GM21723 (cell line): Measurements from ENCODE around the gene UMODL1.
A peak's percentile ranks its signal among the peaks of the same experiment; 100 is the strongest.

Experiments
- ATAC-seq: cut with Tn5 transposase; IDR thresholded peaks from one replicate; pipeline ENCODE4 v1.9.1; 2021; ENCODE audit warnings: mild to moderate bottlenecking, moderate library complexity; ENCODE audit not compliant: unreplicated experiment

The UMODL1 gene

DNA sequence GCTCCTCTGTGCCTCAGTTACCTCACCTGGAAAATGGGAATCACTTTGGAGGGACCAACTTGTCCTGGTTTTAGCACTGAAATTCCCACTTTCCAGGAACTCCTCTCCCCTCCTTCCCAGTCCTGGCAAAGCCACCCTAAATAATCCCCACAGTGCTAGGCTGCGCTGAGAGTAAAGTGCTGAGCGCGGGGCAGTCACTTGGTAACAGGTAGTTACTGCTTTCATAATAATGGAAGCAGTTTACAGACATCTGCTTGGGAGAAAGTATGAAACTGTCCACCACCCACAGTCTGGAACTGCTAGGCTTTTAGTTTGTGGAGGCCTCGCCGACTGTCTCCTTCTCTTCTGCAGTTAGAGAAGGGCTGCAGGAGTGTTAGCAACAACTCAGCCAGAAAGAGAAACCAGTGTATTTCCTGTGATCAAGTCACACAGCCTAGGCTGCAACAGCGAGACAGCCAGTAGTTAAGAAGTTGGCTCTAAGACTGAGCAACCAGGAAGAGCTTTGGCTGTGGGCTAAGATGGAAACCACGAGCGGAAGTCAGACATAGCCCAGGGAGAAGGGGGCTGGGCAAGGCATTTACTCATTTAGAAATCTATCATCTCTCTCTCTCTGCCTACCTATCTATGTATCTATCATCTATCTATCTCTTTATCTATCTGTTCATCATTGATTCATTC, 117.0 kb downstream of the UMODL1 start:
- peak; percentile 96 for ATAC-seq

- no peak for ATAC-seq
These were observed 117.5 kb downstream of the UMODL1 start for GRCh38 chr21:42188663-42189062.

- ATAC-seq = no peak
These were observed 118.3 kb downstream of the UMODL1 start for GRCh38 chr21:42189431-42189830.

DNA sequence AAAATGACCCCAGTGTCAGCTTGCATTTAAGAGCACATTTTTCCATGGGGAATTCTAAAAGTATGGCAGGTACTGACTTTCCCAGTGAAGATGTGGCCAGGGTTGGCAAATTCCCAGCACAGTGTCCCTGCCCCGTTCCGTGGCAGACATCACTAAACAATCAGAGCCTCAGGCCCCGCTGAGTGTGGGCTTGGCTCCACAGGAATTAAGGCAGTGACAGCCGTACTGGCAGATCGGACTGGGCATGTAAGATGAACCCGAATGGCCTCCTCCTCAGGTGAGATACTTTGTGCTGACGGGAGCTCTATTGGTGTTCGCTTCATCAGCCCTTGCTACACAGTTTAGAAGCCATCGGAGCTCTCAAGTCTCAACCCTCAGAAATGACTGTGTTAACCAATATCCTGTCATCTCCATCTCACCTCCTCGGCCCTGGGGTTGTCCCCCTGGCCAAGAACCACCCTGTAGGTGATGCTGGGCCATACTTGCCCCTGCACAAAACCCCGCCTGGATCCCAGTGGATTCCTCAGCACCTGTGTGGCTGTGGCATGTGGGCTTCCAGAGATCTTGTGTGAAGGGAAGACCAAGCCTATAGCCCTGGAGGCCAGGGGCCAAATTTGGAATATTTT, 118.9 kb downstream of the UMODL1 start:
- no peak for ATAC-seq

DNA sequence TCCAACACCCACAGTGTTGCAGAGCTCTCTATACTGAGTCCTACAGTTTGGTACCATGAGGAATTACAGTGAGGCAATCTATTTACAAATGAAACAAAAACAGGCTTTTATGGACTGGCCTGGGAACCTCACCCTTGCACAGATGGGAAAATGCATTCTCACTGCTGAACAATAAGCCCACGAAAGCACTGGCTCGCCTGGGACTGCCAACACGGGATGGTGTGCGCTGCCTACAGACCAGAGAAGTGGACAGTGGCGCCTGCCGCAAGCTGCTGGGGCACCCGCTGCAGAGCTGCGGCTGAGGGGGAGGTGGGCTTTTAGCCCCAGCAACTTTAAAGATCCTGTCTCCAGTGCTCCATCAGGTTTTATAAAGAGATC, 119.4 kb downstream of the UMODL1 start:
- ATAC-seq = no peak

DNA sequence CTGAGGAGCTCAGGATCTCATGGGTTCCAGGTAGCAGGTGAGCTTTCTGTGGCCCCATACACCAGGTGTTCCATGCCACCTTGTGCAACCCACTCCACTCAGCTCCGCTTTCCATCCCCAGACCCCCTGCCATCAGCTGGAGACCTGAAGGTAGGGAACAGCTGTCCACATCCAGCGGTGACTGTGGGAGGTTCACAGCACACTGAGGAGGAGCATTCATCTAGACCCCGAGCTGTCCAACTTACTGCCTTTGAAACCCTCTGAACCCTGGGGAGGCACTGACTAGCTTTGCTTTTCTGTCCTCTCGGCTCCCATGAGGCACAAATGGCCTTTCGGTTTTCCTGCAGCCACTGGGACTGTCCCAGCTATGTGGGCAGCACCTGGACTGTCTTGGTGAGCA, 119.9 kb downstream of the UMODL1 start:
- no peak for ATAC-seq

GRCh38 chr21:42191696-42192595, 120.8 kb downstream of the UMODL1 start:
- ATAC-seq = no peak
